NOMO-1 (cell line): Measurements from ENCODE around the gene STAG1.
"Not testable (repeated sequence)": the region's sequence is repeated elsewhere in the genome, so short reads cannot be mapped to it uniquely, and the experiment has no call there.

Source experiments
- DNase-seq, 2 experiments: peaks; one replicate each; lab custom pipeline; 2025; ENCODE audit not compliant: unreplicated experiment in 2 of 2; lab: John Stamatoyannopoulos, UW

The STAG1 gene

DNA sequence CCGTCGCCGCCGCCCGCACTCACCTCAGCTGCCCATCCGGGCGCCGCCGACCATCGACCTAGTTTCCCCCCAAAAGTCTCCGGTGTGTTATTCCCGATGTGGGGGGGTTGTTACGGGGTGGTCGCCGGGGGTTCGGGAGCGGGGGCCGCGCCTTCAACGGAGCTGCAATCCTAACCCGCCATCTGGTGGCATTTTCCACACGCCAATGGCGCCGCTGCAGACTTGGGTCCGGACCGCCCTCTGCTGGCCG lies at the start of gene STAG1:
TSS of gene STAG1 (minus strand) at position 207 of the 250 bp plus-strand sequence. CDS start 121,480 bp downstream, outside the sequence.
- no peak for DNase-seq

- not testable (repeated sequence) for DNase-seq
These were observed 49.0 kb upstream of the STAG1 start for GRCh38 chr3:136801146-136801545.

DNA sequence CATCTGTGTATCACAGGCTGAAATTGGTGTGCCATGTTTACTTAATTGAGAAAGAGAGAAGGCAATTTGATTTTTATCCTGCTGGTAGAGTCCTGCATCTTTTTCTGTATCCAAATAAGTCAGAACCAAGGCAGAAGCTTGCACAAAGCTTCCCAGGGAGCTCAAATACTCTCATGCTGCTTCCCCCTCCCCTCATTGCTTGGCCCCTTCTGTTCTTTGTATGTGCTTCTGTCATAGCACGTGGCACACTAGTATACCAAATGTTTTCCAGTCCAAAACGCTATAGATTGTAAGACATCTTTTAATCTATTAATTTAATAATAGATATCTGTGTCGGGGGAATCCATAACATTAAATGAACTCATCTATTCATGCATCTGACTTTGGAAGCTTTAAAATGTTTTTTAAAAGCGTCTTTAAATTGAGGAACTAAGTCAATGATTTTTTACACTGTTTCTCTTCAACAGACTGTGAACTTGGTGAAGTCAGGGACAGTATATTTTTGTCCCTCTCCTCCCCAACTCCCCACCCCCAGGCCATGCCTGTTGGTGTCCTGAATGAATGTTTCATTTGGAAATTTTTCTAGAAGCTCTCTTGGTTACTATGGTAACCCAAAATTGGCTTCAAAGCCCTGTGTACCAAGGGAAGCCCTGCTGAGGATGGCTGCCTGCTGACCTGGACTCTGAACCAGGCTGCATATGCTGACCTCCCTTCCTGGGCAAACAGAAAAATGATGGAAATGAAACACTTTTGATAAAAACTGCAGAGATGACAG lies 40.6 kb upstream of the STAG1 start:
- peak; percentile 7 to 41 for DNase-seq

DNA sequence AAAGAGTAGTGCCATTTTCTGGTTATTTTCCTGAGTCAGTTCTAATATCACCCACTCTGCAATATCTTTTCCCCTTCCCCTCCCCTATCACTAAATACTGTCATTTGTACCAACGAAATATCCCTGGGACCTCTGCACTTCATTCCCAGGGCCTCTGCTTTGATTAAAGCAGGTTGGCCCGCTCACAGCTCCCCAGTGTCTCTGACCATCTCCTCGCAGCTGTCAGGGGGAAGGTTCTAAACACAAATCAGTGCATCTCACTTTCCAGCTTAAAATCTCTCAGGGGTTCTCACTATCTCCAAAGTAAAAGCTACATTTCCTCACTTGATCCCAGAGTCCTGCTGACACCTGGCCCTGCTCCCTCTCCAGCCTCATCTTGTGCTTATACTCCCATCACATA lies 38.6 kb upstream of the STAG1 start:
- no peak for DNase-seq

GRCh38 chr3:136789976-136790375 lies 37.8 kb upstream of the STAG1 start:
- no peak for DNase-seq

DNA sequence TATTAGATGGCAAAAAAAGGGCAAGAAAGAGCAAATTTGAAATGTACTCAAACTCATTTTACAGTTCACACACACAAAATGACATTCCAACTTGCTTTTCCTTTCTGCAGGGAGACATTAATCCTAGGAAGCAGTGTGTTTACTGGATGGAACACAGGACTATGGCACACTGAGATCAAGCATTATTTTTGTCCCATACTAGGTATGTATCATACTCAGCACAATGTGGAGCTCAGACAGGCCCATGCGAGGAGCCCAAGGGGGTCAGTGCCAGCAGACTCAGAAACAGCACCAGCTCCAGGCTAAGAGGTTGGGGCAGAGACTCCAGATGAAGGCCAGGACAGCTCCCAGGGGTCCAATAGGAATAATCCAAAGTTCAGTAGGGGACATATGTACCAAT lies 36.0 kb upstream of the STAG1 start:
- DNase-seq, result no peak

DNA sequence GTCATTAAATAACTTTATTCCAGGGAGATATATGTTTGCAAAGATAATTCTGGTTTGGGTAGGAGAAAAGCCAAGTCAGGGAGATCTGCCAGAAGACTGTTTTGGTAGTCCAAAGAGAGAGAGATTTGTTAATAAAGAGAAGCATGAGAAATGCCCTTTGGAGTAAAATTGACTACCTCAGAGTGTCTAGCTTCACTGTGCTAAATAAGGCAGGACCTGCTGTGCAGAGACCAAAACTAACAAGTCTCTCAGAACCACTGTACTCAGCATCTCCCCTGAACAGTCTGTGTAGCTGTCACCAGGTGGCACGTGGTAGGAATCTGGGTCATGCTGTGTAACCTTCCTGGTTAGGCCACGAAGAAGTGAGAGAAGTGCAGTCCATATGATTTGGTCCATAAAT lies 35.2 kb upstream of the STAG1 start:
- peak in 1 of 2 experiments; percentile 11 for DNase-seq

DNA sequence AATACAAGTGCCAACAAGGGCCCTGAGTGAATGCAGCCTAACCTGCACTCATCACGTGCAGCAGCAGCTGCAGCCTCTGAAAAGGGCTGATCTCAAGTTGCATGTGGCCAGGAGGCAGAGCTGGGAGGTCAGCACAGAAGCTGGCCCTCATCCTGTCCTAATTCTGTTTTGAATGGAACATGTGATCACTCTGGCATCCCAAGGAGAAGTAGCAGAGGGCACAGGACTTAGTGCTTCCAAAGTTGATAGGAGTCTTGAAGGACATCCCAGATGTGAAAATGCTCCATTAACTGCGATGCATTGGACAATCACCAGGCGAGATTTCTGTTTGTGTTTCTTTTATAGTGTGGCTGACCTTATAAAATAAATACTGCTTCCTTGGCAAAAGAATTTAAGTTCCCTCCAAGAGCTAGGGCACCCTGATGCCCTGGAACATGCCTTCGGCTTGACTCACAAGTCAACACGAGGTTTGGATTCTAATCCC lies 31.6 kb upstream of the STAG1 start:
- DNase-seq, result no peak

DNA sequence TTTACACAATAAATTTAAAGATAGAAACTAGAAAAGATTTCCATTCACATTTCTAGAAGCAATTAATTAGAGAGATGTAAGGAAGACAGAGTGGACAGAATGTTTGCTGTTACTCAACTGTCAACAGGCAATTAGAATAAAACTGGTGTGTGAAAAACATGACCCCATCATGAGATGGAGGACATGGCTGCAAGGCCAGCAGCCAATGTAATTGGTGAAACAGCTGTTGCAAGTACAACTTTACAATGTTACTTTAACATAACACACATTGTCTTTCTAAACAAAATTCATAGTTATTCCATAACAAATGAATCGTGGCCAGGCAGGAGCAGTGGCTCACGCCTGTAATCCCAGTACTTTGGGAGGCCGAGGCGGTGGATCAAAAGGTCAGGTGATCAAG lies 28.6 kb upstream of the STAG1 start:
- DNase-seq, result no peak

- no peak for DNase-seq
These were observed 26.7 kb upstream of the STAG1 start for GRCh38 chr3:136778865-136779264.

- DNase-seq, result no peak
These were observed 20.5 kb upstream of the STAG1 start for GRCh38 chr3:136772709-136773108.

DNA sequence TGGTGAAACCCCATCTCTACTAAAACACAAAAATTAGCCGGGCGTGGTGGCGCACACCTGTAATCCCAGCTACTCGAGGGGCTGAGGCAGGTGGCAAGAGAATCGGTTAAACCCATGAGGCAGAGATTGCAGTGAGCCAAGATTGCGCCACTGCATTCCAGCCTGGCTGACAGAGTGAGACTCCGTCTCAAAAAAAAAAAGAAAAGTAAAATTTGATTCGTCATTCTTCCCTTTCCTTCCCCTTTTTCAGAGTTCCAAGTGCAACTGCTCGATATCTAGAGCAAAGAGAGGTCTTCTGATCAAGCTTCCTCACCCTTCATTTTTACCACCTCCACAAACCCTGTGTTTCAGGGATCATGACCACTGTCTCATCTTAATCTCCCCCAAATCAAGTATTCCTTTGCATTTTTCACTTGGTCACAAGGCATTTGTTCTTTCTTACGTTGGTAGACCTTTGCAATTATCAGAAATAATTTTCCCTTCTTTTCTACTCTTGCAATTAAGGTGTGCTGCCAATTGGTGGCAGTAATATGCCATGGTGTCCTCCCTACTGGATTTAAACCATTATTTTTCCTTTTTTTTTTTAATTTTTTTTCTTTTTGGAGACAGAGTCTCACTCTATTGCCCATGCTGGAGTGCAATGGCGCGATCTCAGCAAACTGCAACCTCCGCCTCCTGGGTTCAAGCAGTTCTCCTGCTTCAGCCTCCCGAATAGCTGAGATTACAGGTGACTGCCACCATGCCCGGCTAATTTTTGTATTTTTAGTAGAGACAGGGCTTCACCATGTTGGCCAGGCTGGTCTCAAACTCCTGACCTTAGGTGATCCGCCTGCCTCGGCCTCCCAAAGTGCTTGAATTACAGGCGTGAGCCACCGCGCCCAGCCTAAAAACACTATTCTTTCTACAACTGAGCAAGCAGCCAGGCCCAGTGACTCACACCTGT lies 6.3 kb upstream of the STAG1 start:
- peak; percentile 71 to 96 for DNase-seq

GRCh38 chr3:136755192-136755591 lies 3.0 kb upstream of the STAG1 start:
- no peak for DNase-seq

DNA sequence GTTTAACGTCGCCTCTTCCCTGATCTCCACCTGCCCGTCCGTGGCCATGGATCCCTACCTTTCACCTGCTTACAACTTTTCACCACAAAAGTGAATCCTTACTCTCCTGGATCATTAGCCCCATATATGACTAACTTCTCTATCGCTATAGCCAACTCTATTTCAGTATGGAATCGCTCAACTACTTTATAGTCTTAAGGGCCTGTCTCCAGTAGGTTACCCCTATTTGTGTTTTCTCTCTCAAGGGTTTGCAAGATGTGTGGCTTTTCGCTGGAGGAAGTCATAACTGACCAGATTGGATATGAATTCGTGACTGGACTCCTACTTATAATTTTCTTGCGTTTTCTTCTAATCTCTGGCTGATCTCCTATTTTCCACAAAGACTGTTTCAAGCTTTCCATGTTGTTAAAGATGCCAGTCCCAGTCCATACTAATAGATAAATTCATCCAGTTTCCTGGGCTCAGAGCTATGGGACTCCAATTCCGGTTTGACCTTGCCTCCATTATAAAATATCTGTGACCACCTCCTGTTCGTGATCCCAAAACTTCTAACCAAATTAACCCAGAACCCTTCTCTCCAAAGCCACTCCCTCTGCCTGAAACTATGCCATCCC lies 1.3 kb upstream of the STAG1 start:
- DNase-seq, result peak; percentile 14 to 59

GRCh38 chr3:136752422-136753325 lies 496 bp upstream of the STAG1 start:
- DNase-seq, result peak; percentile 100

- peak; percentile 75 to 91 for DNase-seq
These were observed 634 bp downstream of the STAG1 start for GRCh38 chr3:136751316-136752171.

GRCh38 chr3:136750897-136751315 lies 1.3 kb downstream of the STAG1 start:
- no peak for DNase-seq

DNA sequence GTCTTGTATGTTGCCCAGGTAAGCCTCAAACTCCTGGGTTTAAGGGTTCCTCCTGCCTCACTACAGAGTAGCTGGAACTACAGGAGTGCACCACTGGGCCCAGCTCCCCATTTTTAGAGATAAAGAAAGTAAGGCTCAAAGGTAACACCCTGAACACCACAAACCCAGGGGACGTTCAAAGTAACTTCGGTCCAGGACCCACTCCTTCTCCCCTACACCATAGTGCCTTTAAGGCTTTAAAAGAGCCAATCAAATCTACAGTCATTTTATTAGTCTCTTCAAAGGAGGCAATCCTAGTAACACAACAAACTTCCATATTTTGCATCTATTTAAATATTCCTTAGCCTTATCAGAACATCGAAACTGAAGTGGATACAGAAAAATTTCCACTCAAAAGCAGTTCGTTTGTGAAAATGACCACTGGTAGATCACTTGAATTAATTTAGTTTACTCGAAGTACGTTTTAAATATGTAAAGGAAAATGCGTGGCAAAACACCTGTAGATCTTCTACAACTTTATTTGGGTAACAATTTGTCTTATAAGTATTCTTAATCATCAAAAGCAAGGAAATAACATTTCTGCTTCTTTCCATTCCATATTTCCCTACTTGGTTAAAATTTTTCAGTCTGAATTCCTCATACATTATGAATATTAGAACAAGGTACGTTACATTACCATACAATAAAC lies 1.8 kb downstream of the STAG1 start:
- peak in 1 of 2 experiments; percentile 29 for DNase-seq

GRCh38 chr3:136749602-136750001 lies 2.6 kb downstream of the STAG1 start:
- DNase-seq, result not testable (repeated sequence)
